OCI-LY3 (cell line): ENCODE measurements around the gene TLN1.

Source experiments
- H2AFZ ChIP-seq: fragments of 200-600, 300-600 bp; shearing (Covaris generic); 2 replicates; pipeline ENCODE4 v1.6.0; 2014; ENCODE audit warnings: antibody characterized with exemption, low read depth, low read length
- H3K27ac ChIP-seq: fragments of 200-600, 300-600 bp; sonication (generic); 2 replicates; pipeline ENCODE4 v1.5.1; 2014; ENCODE audit warnings: mild to moderate bottlenecking, low read length, moderate library complexity, mixed read lengths
- H3K27me3 ChIP-seq: fragments of 200-600, 300-600 bp; sonication (generic); 2 replicates; pipeline ENCODE4 v1.6.1; 2014; ENCODE audit warnings: low read depth, low read length, mixed read lengths
- H3K36me3 ChIP-seq: fragments of 200-600, 300-600 bp; sonication (generic); replicated peaks from 2 replicates; pipeline ENCODE3; 2014; ENCODE audit warnings: low read depth, low read length, mixed read lengths
- H3K4me1 ChIP-seq: fragments of 300-600, 200-600 bp; sonication (generic); 2 replicates; pipeline ENCODE4 v1.6.1; 2014; ENCODE audit warnings: low read length, mixed read lengths
- H3K4me2 ChIP-seq: fragments of 200-600, 300-600 bp; sonication (generic); 2 replicates; pipeline ENCODE4 v1.6.1; 2014; ENCODE audit warnings: low read length, mixed read lengths
- H3K4me3 ChIP-seq: fragments of 300-600, 200-600 bp; sonication (generic); 2 replicates; pipeline ENCODE4 v1.5.1; 2014; ENCODE audit warnings: antibody characterized with exemption, mild to moderate bottlenecking, low read length, moderate library complexity
- H3K79me2 ChIP-seq: fragments of 300-600, 200-600 bp; shearing (Covaris generic); 2 replicates; pipeline ENCODE4 v1.6.1; 2014; ENCODE audit warnings: mild to moderate bottlenecking, low read length, mixed read lengths
- H3K9ac ChIP-seq: fragments of 300-600, 200-600 bp; shearing (Covaris generic); 2 replicates; pipeline ENCODE4 v1.6.0; 2014; ENCODE audit warnings: mild to moderate bottlenecking, low read length, moderate library complexity
- H3K9me3 ChIP-seq: fragments of 200-600, 300-600 bp; shearing (Covaris generic); 2 replicates; pipeline ENCODE4 v1.6.1; 2014; ENCODE audit warnings: low read length, mixed read lengths; ENCODE audit not compliant: insufficient read depth
- H4K20me1 ChIP-seq: fragments of 200-600, 300-600 bp; sonication (generic); 2 replicates; pipeline ENCODE4 v1.6.1; 2016; ENCODE audit warnings: low read length, mixed read lengths; ENCODE audit not compliant: insufficient read depth
- CTCF ChIP-seq: fragments of 200-600, 300-600 bp; sonication (generic); IDR thresholded peaks from 2 replicates; pipeline ENCODE4 v1.5.1; 2014; ENCODE audit warnings: antibody characterized with exemption, low read length, low read depth
- EZH2phosphoT487 ChIP-seq: fragments of 200-600 bp; shearing (Covaris generic); IDR thresholded peaks from 2 replicates; pipeline ENCODE4 v1.6.1; 2018; ENCODE audit warnings: antibody characterized with exemption, mixed run types, low read depth

TLN1 gene

DNA sequence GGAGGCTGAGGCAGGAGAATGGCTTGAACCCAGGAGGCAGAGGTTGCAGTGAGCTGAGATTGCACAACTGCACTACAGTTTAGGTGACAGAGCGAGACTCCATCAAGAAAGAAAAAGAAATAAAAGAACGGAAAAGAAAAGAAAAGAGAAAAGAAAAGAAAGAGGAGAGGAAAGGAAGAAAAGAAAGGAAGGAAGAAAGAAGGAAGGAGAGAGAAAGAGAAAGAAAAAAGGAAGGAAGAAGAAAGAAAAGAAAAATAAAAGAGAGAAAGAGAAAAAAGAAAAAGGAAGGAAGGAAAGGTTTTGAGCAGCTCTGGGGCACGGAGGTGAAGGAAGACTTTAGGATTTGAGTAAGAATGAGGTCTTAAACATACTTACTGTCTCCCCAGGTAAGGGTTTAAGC is 18.4 kb downstream of the TLN1 start:
- H3K9me3 ChIP-seq: no peaks in the 10 kb centered on the region
- no peaks in the 10 kb centered on the region for H3K27me3 ChIP-seq
- TF ChIP-seq CTCF (no peak), EZH2phosphoT487 (no peak)
- H3K4me1 ChIP-seq: no peaks in the 10 kb centered on the region
- no peaks in the 10 kb centered on the region for H4K20me1 ChIP-seq
- H2AFZ ChIP-seq: no peak overlapping the region
- peaks cover 70% of the 10 kb centered on the region for H3K36me3 ChIP-seq
- no peak overlapping the region for H3K4me2 ChIP-seq
- H3K9ac ChIP-seq: no peak overlapping the region
- no peaks in the 10 kb centered on the region for H3K79me2 ChIP-seq
- no peak overlapping the region for H3K27ac ChIP-seq
- H3K4me3 ChIP-seq: no peak overlapping the region

GRCh38 chr9:35712762-35713400 is 19.1 kb downstream of the TLN1 start:
- Histone ChIP-seq H3K9me3 (no peaks in the 10 kb centered on the region), H3K36me3 (peaks cover 68% of the 10 kb centered on the region), H3K27ac (no peak overlapping the region), H4K20me1 (no peaks in the 10 kb centered on the region), H3K4me1 (no peaks in the 10 kb centered on the region), H3K27me3 (no peaks in the 10 kb centered on the region), H2AFZ (no peak overlapping the region), H3K9ac (no peak overlapping the region), H3K4me3 (no peak overlapping the region), H3K4me2 (no peak overlapping the region), H3K79me2 (no peaks in the 10 kb centered on the region)
- TF ChIP-seq CTCF: no peak
- no peak for TF ChIP-seq EZH2phosphoT487

GRCh38 chr9:35711501-35712428 is 20.2 kb downstream of the TLN1 start:
- Histone ChIP-seq H3K27me3 (no peaks in the 10 kb centered on the region), H3K4me1 (no peaks in the 10 kb centered on the region), H3K4me3 (no peak overlapping the region), H3K4me2 (no peak overlapping the region), H3K27ac (no peak overlapping the region), H3K79me2 (no peaks in the 10 kb centered on the region), H4K20me1 (no peaks in the 10 kb centered on the region), H3K36me3 (peaks cover 68% of the 10 kb centered on the region), H3K9me3 (no peaks in the 10 kb centered on the region), H2AFZ (no peak overlapping the region), H3K9ac (no peak overlapping the region)
- no peak for TF ChIP-seq CTCF
- no peak for TF ChIP-seq EZH2phosphoT487

DNA sequence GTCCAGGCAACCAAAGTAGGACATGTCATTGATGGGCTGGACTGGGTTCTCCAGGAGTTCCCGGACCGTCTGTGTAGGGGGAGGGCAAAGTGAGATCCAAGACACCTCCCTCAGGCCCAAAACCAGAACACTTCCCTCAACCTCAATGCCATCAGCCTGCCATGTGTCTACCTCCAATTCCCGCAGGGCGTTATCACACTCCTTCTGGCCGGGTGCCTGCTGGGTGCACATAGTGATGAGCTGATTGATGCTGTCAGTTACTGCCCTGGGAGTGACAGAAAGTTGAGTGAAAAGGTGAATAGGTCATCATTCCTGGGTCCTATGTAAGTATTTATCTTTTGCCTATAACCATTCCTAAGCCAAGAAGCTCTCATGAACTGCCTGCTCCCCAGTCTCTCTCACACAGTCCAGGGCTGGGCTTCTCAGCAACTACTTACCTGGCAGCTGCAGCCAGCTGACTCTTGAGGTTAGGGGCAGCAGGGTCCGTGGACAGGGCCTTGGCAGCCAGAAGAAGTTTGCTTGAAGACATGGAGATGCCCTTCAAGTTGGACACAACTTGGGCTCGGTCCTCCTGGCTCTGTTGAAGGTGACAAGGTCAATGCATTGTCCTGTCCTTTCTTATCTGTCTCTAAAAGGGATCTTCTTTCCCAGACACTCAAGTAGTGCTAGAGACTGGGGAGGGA is 21.0 kb downstream of the TLN1 start:
- no peak overlapping the region for H3K4me2 ChIP-seq
- H3K9me3 ChIP-seq: no peaks in the 10 kb centered on the region
- no peak overlapping the region for H2AFZ ChIP-seq
- H3K4me1 ChIP-seq: no peaks in the 10 kb centered on the region
- no peak overlapping the region for H3K9ac ChIP-seq
- H4K20me1 ChIP-seq: no peaks in the 10 kb centered on the region
- no peak overlapping the region for H3K27ac ChIP-seq
- TF ChIP-seq CTCF (no peak), EZH2phosphoT487 (no peak)
- no peaks in the 10 kb centered on the region for H3K27me3 ChIP-seq
- H3K36me3 ChIP-seq: peaks cover 69% of the 10 kb centered on the region
- no peaks in the 10 kb centered on the region for H3K79me2 ChIP-seq
- no peak overlapping the region for H3K4me3 ChIP-seq
